Muscle layer of colon (tissue), 2 donors: ENCODE results near the gene KRT79.

Experiments used
- H3K27ac ChIP-seq: one replicate; pipeline ENCODE4 v1.7.0; 2013; ENCODE audit warnings: low read depth, mild to moderate bottlenecking, low read length, moderate library complexity
- H3K27me3 ChIP-seq, 2 donors: one replicate each; pipeline ENCODE4 v1.7.0; 2013; ENCODE audit warnings: low read length in 2 of 2, mild to moderate bottlenecking in 2 of 2; ENCODE audit not compliant: insufficient read depth in 2 of 2, control insufficient read depth in 1 of 2
- H3K36me3 ChIP-seq: one replicate; pipeline ENCODE4 v1.7.0; 2013; ENCODE audit warnings: mild to moderate bottlenecking, low read length; ENCODE audit not compliant: insufficient read depth
- H3K4me1 ChIP-seq: one replicate; pipeline ENCODE4 v1.7.0; 2013; ENCODE audit warnings: mild to moderate bottlenecking, low read length; ENCODE audit not compliant: insufficient read depth
- H3K4me3 ChIP-seq, 2 donors: one replicate each; pipeline ENCODE4 v1.7.0; 2013; ENCODE audit warnings: low read length in 2 of 2, low read depth in 1 of 2, mild to moderate bottlenecking in 1 of 2, moderate library complexity in 1 of 2
- H3K9ac ChIP-seq: one replicate; pipeline ENCODE4 v1.7.0; 2013; ENCODE audit warnings: low read length
- H3K9me3 ChIP-seq: one replicate; pipeline ENCODE4 v1.7.0; 2013; ENCODE audit warnings: mild to moderate bottlenecking, low read length
- donor health status: abdominal sarcoma.
- donor health status: Adenocarcinoma of cecum.

Gene KRT79

DNA sequence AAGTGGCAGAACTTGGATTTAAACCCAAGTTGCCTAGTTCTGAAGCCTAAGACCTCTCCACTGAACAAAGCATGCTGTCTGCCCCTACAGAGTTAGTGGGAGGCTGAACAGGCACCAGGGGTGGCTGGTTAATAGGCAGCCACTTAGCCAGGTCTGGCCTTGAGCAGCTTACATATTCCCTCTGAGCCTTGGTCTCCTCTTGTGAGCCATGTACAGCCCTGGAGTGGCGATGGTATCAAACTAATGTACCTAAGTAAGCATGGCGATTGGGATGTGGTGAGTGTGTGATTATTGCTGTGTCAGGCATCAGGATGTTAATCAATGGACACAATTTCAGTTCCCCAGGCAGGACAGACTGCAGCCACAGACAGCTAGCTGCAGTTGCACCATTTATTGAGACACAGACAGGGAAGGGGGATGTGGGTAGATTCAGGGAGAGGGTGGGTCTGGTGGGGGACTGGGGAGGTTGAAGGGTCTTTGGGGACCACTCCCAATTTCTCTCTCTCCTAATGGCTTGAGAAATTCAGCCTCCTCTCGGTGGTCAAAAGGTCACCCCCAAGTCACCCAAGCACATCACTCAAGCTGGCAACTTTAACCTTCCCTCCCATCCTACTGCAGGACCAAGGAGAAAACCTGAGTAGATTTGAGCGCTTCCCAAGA, 12.9 kb downstream of the KRT79 start:
- Histone ChIP-seq H3K36me3 (no peaks in the 10 kb centered on the region), H3K9me3 (no peaks in the 10 kb centered on the region), H3K27ac (no peak overlapping the region), H3K27me3 (peaks cover 0 to 6% of the 10 kb centered on the region in 2 donors), H3K4me3 (no peak overlapping the region), H3K9ac (no peak overlapping the region), H3K4me1 (no peaks in the 10 kb centered on the region)

DNA sequence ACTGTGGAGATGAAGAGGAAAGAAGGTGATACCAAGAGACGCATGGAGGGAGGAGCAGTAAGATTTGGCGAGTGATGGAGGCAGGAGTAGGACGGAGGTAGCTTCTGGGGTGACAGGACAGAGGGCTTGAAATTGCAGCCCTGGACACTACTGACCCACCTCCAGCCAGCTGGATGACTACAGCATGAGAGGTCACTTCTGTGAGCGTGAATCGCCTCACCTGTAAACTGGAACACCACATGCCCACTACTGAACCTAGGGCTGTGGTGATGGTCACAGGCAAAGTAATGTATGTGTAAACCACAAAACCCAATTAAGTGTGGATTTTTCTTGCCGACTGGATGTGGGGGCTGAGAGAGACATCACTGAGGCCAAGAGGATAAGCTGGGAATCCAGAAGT, 13.6 kb downstream of the KRT79 start:
- H3K27me3 ChIP-seq, result peaks cover 0 to 6% of the 10 kb centered on the region in 2 donors
- H3K4me1 ChIP-seq, result no peaks in the 10 kb centered on the region
- H3K36me3 ChIP-seq, result no peaks in the 10 kb centered on the region
- H3K9ac ChIP-seq, result no peak overlapping the region
- no peaks in the 10 kb centered on the region for H3K9me3 ChIP-seq
- no peak overlapping the region for H3K27ac ChIP-seq
- no peak overlapping the region for H3K4me3 ChIP-seq

DNA sequence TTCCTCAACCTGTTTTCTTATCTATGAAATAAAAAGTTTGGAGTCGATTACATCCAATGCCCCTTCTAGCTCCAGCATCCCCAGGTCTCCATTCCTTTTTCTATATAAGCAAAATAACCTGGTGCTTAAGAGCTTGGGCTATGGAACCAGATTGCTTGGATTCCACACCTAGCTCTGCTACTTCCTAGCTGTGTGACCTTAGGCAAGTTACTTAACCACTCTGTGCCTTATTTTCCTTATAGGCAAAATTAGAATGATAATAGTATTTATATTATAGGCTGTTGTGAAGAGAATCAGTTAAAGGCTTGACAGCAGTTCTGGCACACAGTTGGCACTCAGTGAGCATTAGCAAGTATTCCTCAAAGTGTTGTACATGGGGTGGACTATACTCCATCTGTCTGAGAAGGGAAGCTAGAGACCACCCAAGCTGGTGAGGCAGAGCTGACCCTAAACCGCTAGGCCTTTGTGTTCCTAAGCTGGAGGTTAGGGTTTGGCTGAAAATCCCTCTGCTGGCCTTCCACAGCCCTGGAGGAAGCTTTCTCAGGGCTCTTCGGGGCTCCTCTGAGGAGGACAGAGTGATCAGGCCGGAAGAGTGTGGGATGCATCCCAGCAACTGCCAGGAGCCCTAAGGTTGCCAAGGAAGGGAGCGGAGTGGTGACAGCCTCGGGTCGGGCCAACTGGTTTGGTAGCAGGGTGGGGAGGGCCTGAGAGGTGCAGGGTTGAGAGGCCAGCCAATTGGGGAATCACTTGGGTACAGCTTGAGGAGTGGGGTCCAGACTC, 14.2 kb downstream of the KRT79 start:
- no peaks in the 10 kb centered on the region for H3K9me3 ChIP-seq

DNA sequence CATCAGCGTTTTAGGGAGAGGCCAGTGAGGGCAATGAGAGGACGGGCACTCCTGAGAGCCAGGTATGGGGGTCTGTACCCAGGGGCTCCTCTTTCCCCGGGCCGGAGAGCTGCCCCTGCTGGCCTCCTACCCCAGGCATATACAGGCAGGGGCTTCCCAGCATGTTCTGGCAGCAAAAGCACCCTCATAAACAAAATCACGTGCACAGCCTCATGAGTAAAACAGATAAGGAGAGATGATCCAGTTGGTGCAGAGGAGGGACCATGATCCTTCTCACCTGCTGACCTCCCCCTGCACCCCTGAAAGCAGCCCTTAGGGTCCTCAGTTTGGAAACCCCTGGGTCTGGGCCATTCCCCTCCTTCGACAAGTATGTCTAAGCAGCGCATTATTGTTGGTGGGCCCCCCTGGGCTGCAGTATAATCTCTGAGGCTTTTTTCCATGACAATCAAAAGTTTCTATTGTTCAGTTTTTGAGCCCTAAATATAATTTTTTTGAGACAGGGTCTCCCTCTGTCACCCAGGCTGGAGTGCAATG, 15.2 kb downstream of the KRT79 start:
- no peaks in the 10 kb centered on the region for H3K9me3 ChIP-seq
- peaks cover 0 to 6% of the 10 kb centered on the region in 2 donors for H3K27me3 ChIP-seq
- H3K9ac ChIP-seq, result no peak overlapping the region
- no peak overlapping the region for H3K4me3 ChIP-seq
- no peaks in the 10 kb centered on the region for H3K36me3 ChIP-seq
- H3K4me1 ChIP-seq, result no peaks in the 10 kb centered on the region
- no peak overlapping the region for H3K27ac ChIP-seq

More for the DNA sequence above, 14.2 kb downstream of the KRT79 start:
- H3K27ac ChIP-seq, result no peak overlapping the region
- no peak overlapping the region for H3K9ac ChIP-seq
- peaks cover 0 to 6% of the 10 kb centered on the region in 2 donors for H3K27me3 ChIP-seq
- no peaks in the 10 kb centered on the region for H3K4me1 ChIP-seq
- H3K4me3 ChIP-seq, result no peak overlapping the region
- H3K36me3 ChIP-seq, result no peaks in the 10 kb centered on the region

- H3K36me3 ChIP-seq, result no peaks in the 10 kb centered on the region
- H3K9me3 ChIP-seq, result no peaks in the 10 kb centered on the region
- no peak overlapping the region for H3K27ac ChIP-seq
- peaks cover 0 to 6% of the 10 kb centered on the region in 2 donors for H3K27me3 ChIP-seq
- no peak overlapping the region for H3K9ac ChIP-seq
- no peaks in the 10 kb centered on the region for H3K4me1 ChIP-seq
- H3K4me3 ChIP-seq, result no peak overlapping the region
Observed at GRCh38 chr12:52818388-52818787, 15.7 kb downstream of the KRT79 start.

DNA sequence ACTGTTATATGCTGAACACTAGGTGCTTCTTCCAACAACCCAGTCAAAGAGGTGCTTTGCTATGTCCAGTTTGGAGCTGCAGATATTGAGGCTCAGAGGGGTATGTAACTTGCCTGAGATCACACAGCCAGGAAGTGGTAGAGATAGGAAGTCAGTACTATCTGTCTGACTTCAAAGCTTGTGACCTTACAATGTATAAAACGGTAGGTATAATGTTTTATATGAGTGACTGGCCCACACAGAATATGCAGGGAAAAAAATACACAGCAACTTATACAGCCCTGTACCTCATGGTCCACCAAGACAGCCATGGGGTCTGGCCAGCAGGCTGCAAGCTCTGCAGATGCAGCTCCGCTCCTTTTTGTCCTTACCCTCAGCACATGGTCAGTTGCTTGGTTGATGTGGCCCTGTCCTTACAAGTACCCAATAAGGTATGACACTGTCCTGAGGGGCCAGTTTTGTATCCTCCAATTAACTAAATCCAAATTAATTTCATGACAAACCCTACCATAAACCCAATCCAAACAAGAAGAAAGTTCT, 16.3 kb downstream of the KRT79 start:
- H3K36me3 ChIP-seq, result no peaks in the 10 kb centered on the region
- H3K9ac ChIP-seq, result no peak overlapping the region
- H3K27me3 ChIP-seq, result peaks cover 0 to 6% of the 10 kb centered on the region in 2 donors
- H3K4me3 ChIP-seq, result no peak overlapping the region
- H3K9me3 ChIP-seq, result no peaks in the 10 kb centered on the region
- no peaks in the 10 kb centered on the region for H3K4me1 ChIP-seq
- H3K27ac ChIP-seq, result no peak overlapping the region

DNA sequence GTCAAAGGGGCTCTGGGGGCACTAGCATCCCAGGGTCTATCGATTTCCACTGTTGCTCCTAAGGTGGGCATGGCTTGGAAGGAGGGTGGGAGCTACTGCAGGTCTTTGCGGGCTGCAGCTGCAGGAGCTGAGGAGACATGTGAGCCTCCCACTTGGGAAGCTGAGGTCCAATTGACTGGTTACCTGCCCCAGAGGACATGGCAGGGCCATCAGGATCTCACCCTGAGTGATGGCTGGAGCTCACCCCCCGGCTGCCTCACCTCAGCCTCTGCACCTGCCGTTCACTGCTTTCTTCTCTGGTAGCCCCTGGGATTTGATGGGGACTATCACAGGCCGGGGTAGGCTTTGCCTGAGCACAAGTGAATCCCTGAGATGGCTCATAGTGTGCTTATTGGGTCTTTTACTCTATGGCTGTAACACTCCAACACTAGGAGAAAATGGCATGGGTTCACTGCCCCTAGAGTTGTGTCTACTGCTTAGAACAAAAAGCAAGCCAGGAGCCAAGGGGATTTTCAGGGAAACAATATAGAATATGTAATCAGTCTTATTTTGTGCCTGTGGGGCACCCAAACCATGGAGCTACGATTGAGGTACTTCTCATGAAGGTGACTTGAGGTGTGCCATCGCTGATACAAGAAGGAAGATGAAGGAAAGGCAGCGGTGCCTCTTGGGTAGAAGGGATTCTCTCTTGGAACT, 17.0 kb downstream of the KRT79 start:
- Histone ChIP-seq H3K9ac (no peak overlapping the region), H3K27ac (no peak overlapping the region), H3K27me3 (peaks cover 0 to 6% of the 10 kb centered on the region in 2 donors), H3K9me3 (no peaks in the 10 kb centered on the region), H3K4me3 (no peak overlapping the region), H3K4me1 (no peaks in the 10 kb centered on the region), H3K36me3 (no peaks in the 10 kb centered on the region)

GRCh38 chr12:52815676-52816588, 18.2 kb downstream of the KRT79 start:
- Histone ChIP-seq H3K36me3 (no peaks in the 10 kb centered on the region), H3K9ac (no peak overlapping the region), H3K4me1 (no peaks in the 10 kb centered on the region), H3K4me3 (no peak overlapping the region), H3K27ac (no peak overlapping the region), H3K27me3 (peaks cover 0 to 6% of the 10 kb centered on the region in 2 donors), H3K9me3 (no peaks in the 10 kb centered on the region)

- Histone ChIP-seq H3K9ac (no peak overlapping the region), H3K9me3 (no peaks in the 10 kb centered on the region), H3K4me1 (no peaks in the 10 kb centered on the region)
Observed at GRCh38 chr12:52815161-52815560, 18.9 kb downstream of the KRT79 start.

GRCh38 chr12:52814710-52815155, 19.4 kb downstream of the KRT79 start:
- Histone ChIP-seq H3K4me1 (no peaks in the 10 kb centered on the region), H3K4me3 (no peak overlapping the region), H3K27me3 (peaks cover 0 to 6% of the 10 kb centered on the region in 2 donors), H3K9ac (no peak overlapping the region), H3K9me3 (no peaks in the 10 kb centered on the region), H3K36me3 (no peaks in the 10 kb centered on the region), H3K27ac (no peak overlapping the region)

More at GRCh38 chr12:52815161-52815560, 18.9 kb downstream of the KRT79 start:
- peaks cover 0 to 6% of the 10 kb centered on the region in 2 donors for H3K27me3 ChIP-seq
- no peak overlapping the region for H3K4me3 ChIP-seq
- H3K36me3 ChIP-seq, result no peaks in the 10 kb centered on the region
- no peak overlapping the region for H3K27ac ChIP-seq
